C4-2B (cell line): ENCODE results near the gene CYP27C1.
"Not testable (repeated sequence)": the region's sequence is repeated elsewhere in the genome, so short reads cannot be mapped to it uniquely, and the experiment has no call there.

Source experiments
- H3K27ac ChIP-seq: fragments of 450-650 bp; 2 replicates; pipeline ENCODE4 v1.5.1; 2017
- ZFX ChIP-seq: fragments of 450-650 bp; IDR thresholded peaks from 2 replicates; pipeline ENCODE4 v1.6.1; 2017
- TF ChIP-seq, protein P1 (sequence below): fragments of 450-650 bp; conservative IDR thresholded peaks from 2 replicates; pipeline ENCODE4 v1.5.1; 2017; ENCODE audit warnings: mild to moderate bottlenecking

Gene CYP27C1

DNA sequence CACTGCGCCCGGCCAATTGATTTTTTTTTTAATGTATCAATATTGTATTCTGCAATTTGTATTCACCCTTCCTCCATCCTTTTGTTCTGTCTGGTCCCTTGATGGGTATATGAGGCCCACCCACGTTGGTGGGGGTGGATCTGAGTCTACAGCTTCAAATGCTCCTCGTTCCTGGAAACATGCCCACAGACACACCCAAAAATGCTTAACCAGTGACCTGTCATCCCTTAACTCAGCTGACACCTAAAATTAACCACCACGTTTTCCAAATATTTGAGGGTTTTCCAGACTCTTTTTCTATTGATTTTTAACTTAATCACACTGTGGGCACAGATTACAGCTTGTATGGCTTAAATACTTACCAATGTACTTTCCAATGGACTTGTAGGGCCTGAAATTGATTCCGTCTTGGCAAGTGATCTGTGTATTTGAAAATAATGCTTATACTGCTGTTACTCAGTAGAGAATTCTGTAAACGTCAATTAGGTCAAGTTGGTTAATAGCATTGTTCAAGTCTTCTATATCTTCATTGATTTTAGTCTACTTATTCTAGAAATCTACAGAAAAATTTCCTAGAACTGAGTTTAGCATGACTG lies 34.4 kb upstream of the CYP27C1 start:
- H3K27ac ChIP-seq, result no peak overlapping the region
- no peak for TF ChIP-seq ZFX
- TF ChIP-seq, protein P1, sequence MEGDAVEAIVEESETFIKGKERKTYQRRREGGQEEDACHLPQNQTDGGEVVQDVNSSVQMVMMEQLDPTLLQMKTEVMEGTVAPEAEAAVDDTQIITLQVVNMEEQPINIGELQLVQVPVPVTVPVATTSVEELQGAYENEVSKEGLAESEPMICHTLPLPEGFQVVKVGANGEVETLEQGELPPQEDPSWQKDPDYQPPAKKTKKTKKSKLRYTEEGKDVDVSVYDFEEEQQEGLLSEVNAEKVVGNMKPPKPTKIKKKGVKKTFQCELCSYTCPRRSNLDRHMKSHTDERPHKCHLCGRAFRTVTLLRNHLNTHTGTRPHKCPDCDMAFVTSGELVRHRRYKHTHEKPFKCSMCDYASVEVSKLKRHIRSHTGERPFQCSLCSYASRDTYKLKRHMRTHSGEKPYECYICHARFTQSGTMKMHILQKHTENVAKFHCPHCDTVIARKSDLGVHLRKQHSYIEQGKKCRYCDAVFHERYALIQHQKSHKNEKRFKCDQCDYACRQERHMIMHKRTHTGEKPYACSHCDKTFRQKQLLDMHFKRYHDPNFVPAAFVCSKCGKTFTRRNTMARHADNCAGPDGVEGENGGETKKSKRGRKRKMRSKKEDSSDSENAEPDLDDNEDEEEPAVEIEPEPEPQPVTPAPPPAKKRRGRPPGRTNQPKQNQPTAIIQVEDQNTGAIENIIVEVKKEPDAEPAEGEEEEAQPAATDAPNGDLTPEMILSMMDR, result no peak

DNA sequence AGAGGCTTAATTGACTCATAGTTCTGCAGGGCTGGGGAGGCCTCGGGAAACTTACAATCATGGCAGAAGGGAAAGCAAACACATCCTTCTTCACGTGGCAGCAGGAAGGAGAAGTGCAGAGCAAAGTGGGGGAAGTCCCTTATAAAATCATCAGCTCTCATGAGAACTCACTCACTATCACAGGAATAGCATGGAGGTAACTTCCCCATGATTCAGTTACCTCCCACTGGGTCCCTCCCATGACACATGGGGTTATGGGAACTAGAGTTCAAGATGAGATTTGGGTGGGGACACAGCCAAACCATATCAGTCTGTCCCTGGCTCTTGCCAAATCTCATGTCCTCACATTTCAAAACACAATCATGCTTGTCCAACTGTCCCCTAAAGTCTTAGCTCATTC lies 21.1 kb upstream of the CYP27C1 start:
- not testable (repeated sequence) for H3K27ac ChIP-seq

DNA sequence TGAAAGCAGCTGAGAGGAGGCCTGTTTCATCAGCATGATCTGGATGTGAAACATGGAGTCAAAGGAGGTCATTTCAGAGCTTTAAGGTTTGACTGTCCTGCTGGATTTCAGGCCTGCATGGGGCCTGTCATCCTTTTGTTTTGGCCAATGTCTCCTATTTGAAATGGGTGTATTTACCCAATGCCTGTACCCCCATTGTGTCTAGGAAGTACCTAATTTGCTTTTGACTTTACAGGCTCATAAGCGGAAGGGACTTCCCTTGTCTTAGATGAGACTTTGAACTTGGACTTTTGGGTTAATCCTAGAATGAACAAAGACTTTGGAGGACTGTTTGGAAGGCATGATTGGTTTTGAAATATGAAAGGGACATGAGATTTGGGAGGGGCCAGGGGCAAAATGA lies 19.3 kb upstream of the CYP27C1 start:
- TF ChIP-seq, protein P1, result no peak
- TF ChIP-seq ZFX, result no peak
- no peak overlapping the region for H3K27ac ChIP-seq

DNA sequence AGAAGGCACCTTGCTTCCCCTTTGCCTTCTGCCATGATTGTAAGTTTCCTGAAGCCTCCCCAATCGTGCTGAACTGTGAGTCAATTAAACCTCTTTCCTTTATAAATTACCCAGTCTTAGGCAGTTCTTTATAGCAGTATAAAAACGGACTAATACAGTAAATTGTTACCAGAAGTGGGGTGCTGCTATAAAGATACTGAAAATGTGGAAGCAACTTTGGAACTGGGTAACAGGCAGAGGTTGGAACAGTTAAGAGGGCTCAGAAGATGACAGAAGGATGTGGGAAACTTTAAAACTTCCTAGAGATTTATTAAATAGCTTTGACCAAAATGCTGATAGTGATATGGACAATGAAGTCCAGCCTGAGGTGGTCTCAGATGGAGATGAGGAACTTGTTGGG lies 17.7 kb upstream of the CYP27C1 start:
- H3K27ac ChIP-seq, result not testable (repeated sequence)

DNA sequence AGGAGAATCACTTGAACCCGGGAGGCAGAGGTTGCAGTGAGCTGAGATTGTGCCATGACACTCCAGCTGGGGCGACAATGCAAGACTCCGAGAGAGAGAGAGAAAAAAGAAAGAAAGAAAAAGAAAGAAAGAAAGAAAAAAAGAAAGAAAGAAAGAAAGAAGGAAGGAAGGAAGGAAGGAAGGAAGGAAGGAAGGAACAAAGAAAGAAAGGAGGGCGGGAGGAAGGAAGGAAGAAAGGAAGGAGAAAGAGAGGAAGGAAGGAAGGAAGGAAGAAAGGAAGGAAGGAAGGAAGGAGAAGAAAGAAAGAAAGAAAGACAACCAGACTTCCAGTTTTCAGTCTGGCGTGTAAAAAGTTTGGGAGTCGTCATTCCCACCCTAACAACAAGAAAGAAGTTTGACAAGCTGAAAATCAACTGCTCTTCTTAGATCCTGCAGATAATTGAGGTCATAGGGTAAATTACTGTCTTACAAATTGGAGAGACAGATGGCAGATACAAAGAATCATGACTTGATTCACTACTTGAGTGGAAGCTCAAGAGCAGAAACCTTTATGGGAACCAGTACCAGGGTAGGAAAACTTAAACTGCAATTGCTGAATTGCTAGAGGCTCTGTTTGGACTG lies 15.1 kb upstream of the CYP27C1 start:
- H3K27ac ChIP-seq, result no peak overlapping the region
- no peak for TF ChIP-seq ZFX
- TF ChIP-seq, protein P1, result no peak

DNA sequence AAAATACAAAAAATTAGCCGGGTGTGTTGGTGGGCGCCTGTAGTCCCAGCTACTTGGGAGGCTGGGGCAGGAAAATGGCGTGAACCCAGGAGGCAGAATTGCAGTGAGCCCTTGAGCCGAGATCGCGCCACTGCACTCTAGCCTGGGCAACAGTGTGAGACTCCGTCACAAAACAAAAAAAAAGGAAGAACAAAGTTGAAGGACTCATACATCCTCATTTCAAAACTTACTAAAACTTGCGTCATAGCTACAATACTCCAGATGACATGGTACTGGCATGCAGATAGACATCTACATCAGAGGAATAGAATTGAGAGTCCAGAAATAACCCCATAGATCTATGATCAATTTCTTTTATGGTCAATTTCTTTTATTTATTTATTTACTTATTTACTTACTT lies 13.6 kb upstream of the CYP27C1 start:
- H3K27ac ChIP-seq, result no peak overlapping the region
- TF ChIP-seq, protein P1, result no peak
- TF ChIP-seq ZFX, result no peak

DNA sequence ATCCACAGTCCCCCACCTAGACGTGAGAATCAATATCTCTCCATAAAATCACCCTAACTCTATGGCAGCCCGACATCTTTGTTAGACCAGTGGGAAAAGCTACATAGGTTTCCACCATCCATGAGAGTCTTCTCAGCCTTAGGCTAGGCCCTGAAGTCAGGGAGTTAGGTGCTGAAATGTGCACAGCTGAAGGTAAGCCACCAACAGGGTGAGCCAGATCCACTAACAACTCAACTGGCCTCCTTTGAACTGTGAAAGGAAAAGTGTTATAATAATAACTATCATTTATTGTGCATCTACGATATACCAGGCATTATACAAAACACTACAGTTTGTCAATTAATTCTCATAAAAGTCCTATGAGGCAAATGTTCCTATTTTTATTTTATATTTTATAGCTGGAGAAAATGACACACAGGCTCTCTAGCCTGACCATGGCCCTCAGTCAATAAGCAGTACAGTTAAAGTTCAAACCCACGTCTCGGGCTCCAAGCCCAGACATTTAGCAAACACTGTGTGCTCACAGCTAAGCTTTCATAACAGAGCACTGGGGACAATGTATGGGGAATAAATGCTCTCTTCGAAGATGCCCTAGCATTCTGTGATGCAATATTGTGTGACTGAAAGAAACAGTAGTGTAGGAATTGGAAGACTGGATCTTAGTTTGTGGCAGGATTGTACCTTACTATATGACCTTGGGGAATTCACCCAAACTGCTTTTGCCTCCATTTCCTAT lies 11.2 kb upstream of the CYP27C1 start:
- no peak overlapping the region for H3K27ac ChIP-seq
- no peak for TF ChIP-seq ZFX
- TF ChIP-seq, protein P1, result no peak

DNA sequence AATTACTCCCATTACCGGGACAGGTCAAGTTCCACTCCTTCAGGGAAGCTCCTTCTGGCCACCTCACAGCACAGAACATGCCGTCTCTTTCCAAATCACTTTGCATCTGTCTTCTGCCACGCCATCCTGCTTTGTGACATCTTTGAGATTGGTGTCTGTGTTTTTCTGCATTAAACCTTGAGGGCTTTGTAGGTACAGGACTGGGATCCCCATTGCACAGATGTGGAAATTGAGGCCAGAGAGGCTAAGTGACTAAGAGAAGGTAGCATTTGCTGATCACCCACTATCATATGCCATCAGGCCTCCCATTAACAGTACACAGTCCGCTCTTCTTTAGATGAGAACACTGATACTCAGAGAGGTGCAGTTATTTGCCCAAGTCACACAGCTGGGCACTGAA lies 9.5 kb upstream of the CYP27C1 start:
- no peak overlapping the region for H3K27ac ChIP-seq
- no peak for TF ChIP-seq ZFX
- TF ChIP-seq, protein P1, result no peak
